CD4-positive, alpha-beta T cell treated with Interleukin-2 at 100 ng/mL for 4 hours (primary cell): Measurements from ENCODE around the gene KCP.

ENCODE experiments used
- DNase-seq: peaks from one replicate; pipeline ENCODE4 v3.0.0-alpha.2; 2020; ENCODE audit warnings: low spot score

KCP gene

DNA sequence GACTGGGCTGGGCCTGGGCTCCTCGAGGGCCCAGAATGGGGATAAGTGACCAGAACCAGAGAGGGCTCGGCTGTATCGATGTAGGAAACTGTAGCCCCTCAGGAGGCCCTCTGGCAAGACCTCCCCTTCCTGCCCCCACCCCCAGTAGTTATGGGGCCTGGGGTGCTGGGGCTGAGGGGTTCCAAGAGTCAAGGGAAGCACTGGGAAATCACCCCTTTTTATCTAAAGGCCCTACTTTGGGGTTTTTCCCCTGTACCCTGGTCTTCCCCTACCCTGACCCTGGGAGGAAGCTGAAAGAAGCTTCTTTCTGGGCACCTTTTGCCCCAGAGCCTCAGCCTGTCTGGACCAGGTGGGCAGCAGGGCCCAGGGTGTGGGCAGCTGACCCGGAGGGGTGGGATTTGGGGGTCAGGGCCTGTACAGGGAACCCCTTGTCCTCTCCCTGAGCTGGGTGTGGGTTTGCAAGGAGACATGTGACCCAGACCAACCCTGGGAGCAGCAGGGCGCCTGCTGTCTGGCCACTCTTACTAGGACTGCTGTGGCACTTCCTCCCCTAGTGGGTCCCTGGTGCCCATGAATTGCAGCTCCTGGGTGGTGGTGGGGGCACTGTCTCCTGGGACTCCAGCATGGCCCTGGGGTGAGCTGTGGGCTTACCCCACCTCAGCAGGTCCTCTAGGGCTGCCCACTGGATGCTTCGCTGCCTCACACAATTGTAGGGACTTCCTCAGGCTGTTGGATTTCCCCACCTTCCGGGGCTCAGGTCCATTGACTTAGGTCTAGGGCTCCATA lies 28.8 kb upstream of the KCP start:
- DNase-seq, result peak; percentile 19

DNA sequence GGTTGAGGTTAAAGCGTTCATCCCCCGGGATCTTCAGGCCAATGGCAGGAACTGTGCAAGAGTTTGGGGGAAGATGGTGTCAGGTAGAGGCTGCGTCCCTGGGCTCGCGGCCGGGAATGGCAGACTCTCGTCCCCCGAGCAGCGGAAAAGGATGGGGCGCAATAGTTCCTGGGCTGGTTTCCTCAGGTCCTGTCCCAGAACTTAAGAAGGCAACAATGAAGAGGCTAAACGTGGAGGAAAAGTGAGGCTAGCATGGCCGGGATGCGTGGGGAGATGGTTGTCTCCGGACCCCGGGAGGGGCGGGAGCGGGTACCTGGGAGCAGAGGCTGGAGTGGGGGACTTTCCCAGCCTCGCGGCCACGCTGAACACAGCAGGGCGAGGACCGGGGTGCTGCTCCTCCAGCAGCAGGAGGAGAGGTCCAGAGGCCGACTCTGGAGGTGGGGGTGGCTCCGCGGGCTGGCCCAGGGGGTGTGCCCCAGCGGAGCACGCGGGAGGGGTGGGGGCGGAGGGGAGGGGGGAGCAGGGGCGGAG lies 28.1 kb upstream of the KCP start:
- DNase-seq, result peak; percentile 17

DNA sequence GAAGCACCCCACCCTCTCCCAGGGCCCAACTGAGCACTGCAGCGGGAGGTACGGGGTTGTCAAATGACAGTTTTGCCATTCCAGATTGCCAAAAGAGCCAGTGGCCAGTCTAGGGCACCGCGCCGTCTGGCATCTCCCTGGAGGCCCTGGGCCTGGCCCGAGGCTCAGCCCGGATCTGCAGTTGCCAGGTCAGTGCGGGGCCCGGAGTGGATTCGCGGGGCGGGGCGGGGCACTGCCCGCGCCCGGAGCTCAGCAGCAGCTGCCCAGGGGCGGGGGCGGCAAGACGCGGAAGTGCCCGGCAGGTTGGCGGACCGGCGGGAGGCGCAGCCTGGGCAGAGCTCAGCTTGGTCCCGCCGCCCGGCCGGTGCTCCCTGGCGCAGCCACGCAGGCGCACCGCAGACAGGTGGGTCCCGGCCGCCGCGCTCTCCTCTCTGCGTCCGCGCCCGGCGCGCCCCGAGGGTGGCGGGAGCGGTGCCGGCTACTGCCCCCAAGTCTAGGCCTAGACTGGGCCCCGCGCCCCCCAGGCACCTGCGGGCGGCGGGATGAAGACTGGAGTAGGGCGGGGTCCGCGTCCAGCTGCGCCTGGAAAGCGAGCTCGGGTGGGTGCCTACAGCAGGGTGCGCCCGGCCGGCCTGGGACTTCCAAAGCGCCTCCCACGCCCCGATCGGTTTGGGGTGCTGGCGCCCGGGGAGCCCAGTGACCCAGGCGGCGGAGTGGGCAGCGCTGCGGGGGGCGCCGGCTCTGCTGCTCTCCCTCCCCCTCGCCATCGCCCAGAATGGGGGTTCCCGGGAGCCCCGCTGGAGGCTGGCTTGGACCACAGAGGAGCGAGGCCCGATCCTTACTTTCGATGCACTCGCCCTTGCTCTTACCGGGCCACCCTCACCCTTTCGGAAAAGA lies 27.4 kb upstream of the KCP start, which contains the start of gene IRF5:
Gene IRF5 (plus strand): TSS at position 281 of the 897 bp plus-strand sequence. CDS start 4,155 bp downstream, outside the sequence.
- no peak for DNase-seq

GRCh38 chr7:128937271-128937646 lies 26.8 kb upstream of the KCP start:
- no peak for DNase-seq

GRCh38 chr7:128936798-128937197 lies 26.3 kb upstream of the KCP start:
- no peak for DNase-seq

GRCh38 chr7:128935342-128935730 lies 24.8 kb upstream of the KCP start:
- DNase-seq, result no peak

- no peak for DNase-seq
These were observed 24.1 kb upstream of the KCP start for GRCh38 chr7:128934361-128935341.

DNA sequence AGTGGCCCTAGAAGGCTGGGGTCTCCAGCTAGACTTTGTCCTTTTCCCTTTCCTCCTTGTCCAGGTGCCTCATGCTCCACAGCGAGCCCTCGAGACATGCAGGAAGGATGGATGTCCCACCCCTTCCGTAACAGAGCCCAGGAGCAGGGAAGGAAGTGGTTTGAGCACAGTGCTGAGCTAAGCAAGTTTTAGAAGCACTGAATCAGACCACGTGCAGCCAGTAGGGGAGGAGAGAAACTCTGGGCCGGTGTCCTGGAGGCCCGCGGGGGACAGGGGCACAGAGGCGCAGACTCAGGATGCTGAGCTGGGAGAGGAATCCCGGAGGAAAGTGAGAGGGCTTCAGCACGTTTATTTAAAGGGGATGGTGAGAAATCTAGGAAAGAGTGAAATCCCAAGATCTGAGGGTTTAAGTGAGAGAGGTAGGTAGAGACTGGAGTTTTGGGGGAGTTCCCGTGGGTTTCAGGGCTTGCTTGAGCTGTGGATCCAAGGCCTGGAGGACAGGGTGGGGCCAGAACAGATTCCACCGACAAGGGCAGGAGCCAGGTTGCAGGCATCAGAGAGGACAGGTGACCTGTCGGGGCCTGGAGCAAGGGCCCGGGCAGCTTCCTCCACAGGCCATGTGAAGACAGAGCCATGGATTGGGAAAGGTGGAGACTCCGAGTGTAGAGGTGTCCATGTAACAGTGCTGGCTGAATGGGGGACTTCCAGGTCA lies 22.8 kb upstream of the KCP start:
- DNase-seq, result peak; percentile 57

- DNase-seq, result no peak
These were observed 22.3 kb upstream of the KCP start for GRCh38 chr7:128932862-128933179.

DNA sequence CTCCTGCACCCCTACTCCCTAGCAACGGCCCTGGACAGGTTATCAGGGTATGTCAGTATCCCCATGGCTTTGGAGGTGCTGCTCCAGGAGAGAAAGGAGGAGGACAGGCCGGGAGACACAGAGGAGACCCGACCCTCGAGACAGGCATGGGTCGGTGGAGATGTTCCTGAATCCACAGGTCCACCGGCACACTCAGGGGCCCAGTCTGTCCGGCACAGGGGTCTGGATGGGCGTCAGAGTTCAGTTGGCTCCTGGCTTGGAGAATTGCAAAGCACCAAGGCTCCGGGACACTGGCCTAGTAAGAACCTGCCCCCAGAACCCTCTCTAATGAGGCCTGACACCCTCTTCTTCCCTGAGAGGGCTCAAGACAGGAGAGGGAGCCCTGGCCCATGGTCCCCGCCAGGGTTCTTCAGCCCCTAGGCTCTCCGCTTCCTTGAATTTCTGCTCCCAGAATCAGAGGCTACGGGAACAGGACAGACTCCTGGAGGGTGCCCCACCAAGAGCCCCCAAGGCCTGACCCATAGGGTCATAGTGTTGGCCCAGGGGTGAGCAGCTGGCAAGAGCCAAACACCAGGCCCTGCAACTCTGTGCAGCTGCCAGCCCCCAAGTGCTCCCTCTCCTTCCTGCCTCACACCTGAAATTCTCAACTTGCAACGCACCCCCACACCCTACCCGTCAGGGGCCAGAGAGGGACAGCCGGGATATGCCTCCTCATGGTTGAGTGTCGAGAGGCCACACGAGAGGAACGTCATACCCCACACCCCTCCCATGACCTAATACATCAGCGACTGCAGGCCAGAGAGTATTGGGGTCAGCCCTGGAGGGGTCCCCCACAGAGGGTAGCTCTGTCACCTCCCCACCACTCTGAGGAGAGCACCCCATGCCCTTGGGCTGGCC lies 21.7 kb upstream of the KCP start:
- DNase-seq, result no peak

DNA sequence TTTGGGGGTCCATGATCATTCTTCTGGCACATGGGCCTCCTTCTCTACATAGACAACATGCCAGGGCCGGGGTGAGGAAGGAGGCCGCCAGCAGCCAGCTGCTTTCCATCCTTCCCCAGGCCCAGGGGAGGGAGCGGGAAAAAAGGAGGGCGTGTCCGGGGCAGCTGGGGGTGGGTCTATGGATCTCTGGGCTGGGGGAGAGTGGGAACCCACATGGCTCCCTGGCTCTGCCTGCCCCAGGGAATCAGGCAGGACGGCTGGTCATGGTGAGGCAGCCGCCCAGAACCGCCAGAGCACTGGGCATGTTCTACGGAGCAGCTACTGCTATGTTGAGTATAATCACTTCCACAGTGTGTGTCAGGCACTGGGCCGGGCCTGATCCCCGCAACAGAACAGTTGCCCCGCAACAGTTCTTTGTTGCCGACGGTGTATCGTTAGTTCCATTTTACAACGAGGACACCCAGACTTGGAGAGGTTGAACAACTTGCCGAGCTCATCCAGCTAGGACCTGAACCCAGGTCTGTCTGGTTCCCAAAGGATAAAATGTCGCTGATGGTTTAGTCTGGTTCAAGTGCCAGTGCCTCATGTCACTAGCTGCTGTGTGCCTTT lies 20.8 kb upstream of the KCP start:
- no peak for DNase-seq

DNA sequence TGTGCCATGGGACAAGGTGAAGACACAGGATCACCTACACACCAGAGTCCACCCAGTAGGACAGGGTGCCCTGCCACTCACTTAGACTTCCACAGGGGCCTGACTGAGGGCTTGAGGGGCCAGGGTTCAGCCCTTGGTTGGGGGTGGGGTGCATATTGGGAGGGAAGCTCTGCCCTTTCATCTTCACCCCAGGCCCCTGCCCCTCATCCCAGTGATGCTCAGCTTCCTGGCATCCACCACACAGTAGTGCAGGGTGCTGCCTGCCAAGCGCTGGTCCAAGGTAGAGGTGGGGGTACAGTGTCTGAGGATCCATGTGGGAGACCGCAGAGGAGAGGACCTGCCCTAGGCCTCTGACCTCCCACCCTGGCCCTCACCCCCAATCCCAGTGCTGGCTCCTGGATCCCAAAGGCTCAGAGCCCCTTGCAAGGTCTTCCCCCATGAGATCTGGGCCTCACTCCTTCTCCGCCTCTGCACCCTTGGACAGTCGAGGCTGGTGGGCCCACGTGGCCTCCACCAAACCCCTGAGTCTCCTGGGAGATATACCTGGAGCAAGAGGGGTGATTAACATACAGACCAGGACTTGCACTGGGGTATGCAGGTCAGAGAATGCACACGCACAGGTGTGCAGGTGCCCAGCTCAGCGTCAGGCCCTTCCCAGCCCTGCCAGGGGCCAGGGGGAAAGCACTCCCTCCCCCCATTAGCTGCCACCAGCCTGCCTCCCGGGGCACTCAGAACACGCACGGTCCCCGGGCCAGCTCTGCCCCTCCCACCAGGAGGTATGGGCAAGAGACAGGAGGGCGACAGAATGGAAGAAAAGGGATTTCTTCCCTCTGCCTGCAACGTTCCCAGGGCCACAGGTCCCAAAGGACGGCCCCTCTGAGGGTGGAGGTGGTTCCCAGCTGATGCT lies 18.6 kb upstream of the KCP start:
- DNase-seq, result no peak

GRCh38 chr7:128928159-128928813 lies 17.8 kb upstream of the KCP start:
- no peak for DNase-seq

DNA sequence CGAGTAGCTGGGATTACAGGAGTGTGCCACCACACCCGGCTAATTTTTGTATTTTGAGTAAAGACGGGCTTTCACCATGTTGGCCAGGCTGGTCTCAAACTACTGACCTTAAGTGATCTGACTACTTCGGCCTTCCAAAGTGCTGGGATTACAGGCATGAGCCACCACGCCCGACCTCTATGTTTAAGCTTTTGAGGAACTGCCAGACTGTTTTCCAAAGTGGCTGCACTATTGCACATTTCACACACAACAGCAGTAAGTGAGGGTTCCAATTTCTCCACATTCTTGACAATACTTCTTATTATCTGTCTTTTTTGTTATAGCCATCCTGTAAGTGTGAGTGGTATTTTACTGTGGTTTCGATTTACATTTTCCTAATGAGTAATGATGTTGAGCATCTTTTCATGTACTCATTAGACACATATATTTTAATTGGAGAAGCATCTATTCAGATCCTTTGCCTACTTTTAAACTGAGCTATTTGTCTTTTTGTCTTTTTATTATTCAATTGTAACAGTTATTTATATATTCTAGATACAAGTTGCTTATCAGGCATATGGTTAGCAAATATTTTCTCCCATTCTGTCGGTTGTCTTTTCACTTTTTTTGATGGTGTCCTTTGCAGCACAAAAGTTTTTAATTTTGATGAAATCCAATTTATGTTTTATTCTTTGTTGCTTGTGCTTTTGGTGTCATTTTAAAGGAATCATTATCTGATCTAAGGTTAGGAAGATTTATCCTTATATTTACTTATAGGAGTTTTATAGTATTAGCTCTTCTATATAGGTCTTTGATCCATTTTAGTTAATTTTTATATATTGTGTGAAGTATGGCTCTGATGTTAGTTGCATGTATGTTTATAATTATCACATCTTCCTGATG lies 14.4 kb upstream of the KCP start:
- no peak for DNase-seq

GRCh38 chr7:128923411-128923800 lies 12.9 kb upstream of the KCP start:
- no peak for DNase-seq

DNA sequence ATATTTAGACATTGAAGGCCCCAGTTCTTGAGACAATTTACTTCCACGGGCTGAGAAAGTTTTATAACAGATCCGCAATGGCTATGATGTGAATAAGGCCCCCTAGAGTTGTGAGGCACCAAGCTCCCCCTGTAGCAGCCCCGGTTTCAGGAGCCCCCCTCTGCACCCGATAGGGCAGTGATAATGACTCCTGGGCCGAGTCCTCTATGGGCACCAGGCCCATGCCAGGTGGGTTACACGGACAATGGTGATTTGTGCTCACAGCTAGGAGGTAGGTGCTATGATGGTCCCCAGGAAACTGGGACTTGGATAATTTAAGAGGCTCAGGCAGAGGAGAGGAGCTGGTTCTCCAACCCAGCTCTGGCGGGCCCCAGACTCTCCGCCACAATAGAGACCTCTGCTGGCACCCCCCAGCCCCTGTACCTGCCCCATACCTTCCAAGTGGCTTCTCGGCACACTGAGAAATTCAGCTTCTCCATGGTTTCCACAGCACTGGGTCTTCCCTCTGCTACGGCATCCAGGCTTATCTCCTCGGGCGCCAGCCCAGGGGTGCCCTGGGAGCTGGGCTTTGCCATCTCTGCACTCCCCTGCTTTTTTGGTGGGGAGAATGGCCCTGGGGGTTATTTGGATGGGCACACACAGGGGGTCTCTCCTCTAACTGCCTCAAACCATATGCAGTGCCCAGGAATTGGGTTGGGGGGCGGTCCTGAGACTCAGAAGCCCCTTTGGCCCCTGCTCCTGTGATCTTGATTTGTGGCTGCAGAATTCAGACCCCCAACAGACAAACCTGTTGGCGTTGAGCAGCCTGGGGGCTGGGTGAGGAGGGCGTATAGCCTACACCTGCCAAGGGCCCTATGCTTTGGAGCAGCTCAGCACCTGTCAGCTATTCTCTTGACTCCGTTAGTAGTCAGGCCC lies 12.2 kb upstream of the KCP start:
- no peak for DNase-seq
